Subcutaneous adipose tissue (tissue), 4 donors: ENCODE measurements around the gene CRP. TPM values are rescaled to one million over a fixed set of nuclear protein-coding genes. Genes with fewer than 3 reads are reported as not detected.

ENCODE experiments used
- CTCF ChIP-seq: fragments of 450-650 bp; IDR thresholded peaks from one replicate; pipeline ENCODE4 v1.5.1; 2016; ENCODE audit warnings: low read depth, mild to moderate bottlenecking, control low read depth, antibody characterized with exemption, moderate library complexity
- total RNA-seq, 4 donors: library from RNA; depleted of rRNA; stranded (reverse); fragments of >200 nt; gene quantifications; one replicate each; pipeline ENCODE4 v1.1.0, GENCODE V29; 2016

The CRP gene
- total RNA-seq, 4 donors from 2014 or later = 0.57 TPM; not detected in 3

GRCh38 chr1:159699653-159700052 is 14.7 kb downstream of the CRP start:
- no peak for TF ChIP-seq CTCF

DNA sequence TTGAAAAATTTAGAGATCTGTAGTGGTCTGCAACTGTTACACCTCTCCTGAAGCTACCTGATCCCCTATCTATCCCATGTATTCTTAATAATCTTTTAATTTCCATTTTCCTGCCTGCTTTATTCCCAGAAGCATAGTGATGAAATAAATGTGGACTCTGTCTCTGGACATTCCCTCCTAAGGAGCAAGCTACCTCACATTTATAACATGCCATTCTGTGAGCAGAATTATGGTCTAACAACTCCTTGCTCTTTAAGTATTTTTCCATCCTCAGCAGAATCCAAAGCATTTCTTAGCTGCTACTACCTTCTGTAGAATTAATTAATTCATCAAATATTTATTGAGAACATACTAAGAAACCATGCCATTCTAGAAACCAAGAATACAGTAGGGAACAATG is 15.1 kb downstream of the CRP start:
- TF ChIP-seq CTCF = no peak

- no peak for TF ChIP-seq CTCF
Measured at GRCh38 chr1:159687511-159687910, 26.9 kb downstream of the CRP start.

DNA sequence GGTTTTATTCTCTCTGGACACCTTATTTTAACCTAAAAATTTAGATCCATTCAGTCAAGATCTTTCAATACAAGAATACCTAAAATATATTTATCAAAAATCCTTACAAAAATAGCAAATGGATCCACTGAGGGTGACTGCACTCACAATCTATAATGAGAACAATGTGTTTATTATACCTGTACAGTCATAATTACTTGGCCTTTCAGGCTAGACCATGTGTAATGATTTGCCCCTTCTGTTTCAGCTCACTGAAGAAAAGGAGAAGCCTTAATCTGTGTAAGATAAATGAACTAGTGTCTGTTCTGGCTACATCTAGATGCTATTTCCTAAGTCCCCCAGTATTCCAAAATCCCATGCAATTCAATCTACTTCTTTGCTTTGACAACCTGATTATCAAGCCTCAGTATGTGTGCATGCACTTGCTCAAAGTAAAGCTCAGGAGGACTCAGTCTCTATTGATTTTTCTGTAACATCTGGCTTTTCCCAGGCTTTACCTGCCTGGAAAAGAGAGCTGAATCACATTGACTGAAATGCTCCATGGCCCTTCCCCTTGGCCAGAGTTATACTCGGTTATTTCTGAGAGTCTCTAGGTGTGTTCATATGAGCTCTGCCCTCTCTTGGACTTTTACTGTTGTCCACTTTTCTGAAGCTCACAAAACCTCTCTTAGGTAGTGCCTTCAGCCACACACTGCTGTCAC is 27.6 kb downstream of the CRP start:
- TF ChIP-seq CTCF = no peak

DNA sequence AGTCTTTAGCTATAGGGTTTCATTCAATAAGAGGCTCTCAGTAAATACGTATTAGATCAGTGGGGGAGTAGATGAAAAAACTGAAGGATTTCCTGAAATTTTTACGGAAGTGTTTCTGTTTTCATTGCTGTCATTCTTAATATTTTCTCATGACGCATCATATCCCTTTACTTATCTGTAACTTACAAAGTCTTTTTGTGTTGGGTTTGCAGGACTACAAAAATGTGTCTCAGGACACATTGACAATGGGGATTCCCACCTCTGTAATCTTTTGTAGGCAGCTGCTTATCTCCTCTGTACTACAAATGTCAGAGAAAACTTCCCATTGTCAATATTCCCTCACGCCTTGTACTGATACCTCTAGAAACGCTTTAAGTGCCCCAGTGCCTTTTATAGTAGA is 35.5 kb downstream of the CRP start:
- TF ChIP-seq CTCF = no peak

DNA sequence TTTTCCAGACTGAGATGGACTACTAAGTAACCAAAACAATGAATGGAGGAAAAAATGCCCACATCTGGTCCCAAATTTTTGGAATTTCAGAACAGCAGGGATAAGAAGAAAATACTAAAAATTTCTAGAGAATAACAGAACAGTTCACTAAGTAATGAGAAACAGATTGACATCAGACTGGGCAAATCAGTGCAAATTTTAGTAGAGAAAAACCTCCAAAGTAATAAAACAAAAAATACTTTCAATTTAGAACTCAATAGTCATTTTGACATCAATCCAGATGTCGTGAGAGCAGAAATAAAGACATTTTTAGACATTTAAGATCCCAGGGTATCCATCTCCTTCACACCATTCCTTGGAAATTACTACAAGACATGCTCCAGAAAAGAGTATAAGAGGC is 39.3 kb downstream of the CRP start:
- no peak for TF ChIP-seq CTCF

DNA sequence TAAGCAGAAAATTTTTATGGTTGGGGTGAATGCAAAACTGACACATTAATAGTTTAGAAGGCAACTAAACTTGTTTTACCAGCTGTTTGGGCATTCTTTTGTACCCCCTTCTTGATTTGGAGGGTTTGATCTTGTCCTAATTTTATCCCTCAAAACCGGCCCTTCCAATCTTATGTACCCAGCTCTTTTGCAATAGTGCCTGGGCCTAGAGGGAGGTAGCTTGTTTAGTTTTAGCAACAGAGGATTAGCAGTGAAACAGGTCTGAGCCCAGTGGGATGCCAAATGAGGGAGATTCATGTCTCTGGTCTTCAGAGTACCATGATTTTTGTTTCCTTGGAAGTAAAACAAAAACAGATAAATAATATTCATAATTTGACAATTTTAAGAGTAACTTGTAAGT is 45.1 kb downstream of the CRP start:
- no peak for TF ChIP-seq CTCF
